ENCODE results near the gene PTCD3. TPM values are rescaled to one million over a fixed set of nuclear protein-coding genes. Genes with fewer than 3 reads are reported as not detected.

PTCD3 gene
- polyA plus RNA-seq, 2 donors = 20.1 to 21.7 TPM

GRCh38 chr2:86079981-86080911 lies 25.8 kb upstream of the PTCD3 start:
- no peaks in the 10 kb centered on the region for H3K9me3 ChIP-seq (ENCODE audit: control insufficient read depth in 2 of 2, insufficient read depth in 1 of 2, low read depth in 1 of 2, low read length in 1 of 2)
- 35 to 45% methylated on average over 14 of the region's 14 CpGs for WGBS, 2 donors
- no peaks in the 10 kb centered on the region for H3K27me3 ChIP-seq (ENCODE audit: control insufficient read depth in 1 of 2, insufficient read depth in 2 of 2, low read length in 2 of 2)
- H3K4me3 ChIP-seq (ENCODE audit: low read depth in 1 of 2, low read length in 2 of 2) = no peak overlapping the region
- H3K27ac ChIP-seq (ENCODE audit: low read depth in 2 of 2, low read length in 1 of 2) = no peak overlapping the region
- peaks cover 14 to 26% of the 10 kb centered on the region in 2 donors for H3K36me3 ChIP-seq (ENCODE audit: control insufficient read depth in 2 of 2, insufficient read depth in 2 of 2, low read length in 1 of 2)
- H3K4me1 ChIP-seq (ENCODE audit: control insufficient read depth in 2 of 2, insufficient read depth in 2 of 2, low read length in 1 of 2) = no peaks in the 10 kb centered on the region

- H3K9me3 ChIP-seq (ENCODE audit: control insufficient read depth in 2 of 2, insufficient read depth in 1 of 2, low read depth in 1 of 2, low read length in 1 of 2) = no peaks in the 10 kb centered on the region
- H3K4me3 ChIP-seq (ENCODE audit: low read depth in 1 of 2, low read length in 2 of 2) = no peak overlapping the region
- no peaks in the 10 kb centered on the region for H3K27me3 ChIP-seq (ENCODE audit: control insufficient read depth in 1 of 2, insufficient read depth in 2 of 2, low read length in 2 of 2)
- H3K36me3 ChIP-seq (ENCODE audit: control insufficient read depth in 2 of 2, insufficient read depth in 2 of 2, low read length in 1 of 2) = peaks cover 19 to 26% of the 10 kb centered on the region in 2 donors
- 83 to 91% methylated on average over 4 of the region's 4 CpGs for WGBS, 2 donors
- H3K4me1 ChIP-seq (ENCODE audit: control insufficient read depth in 2 of 2, insufficient read depth in 2 of 2, low read length in 1 of 2) = no peaks in the 10 kb centered on the region
- no peak overlapping the region for H3K27ac ChIP-seq (ENCODE audit: low read depth in 2 of 2, low read length in 1 of 2)
Observed at GRCh38 chr2:86081724-86082123, 24.3 kb upstream of the PTCD3 start.

GRCh38 chr2:86082756-86083155 lies 23.3 kb upstream of the PTCD3 start:
- Histone ChIP-seq H3K36me3 (ENCODE audit: control insufficient read depth in 2 of 2, insufficient read depth in 2 of 2, low read length in 1 of 2) (peaks cover 10 to 23% of the 10 kb centered on the region in 2 donors), H3K4me1 (ENCODE audit: control insufficient read depth in 2 of 2, insufficient read depth in 2 of 2, low read length in 1 of 2) (no peaks in the 10 kb centered on the region), H3K27ac (ENCODE audit: low read depth in 2 of 2, low read length in 1 of 2) (no peak overlapping the region), H3K9me3 (ENCODE audit: control insufficient read depth in 2 of 2, insufficient read depth in 1 of 2, low read depth in 1 of 2, low read length in 1 of 2) (no peaks in the 10 kb centered on the region), H3K4me3 (ENCODE audit: low read depth in 1 of 2, low read length in 2 of 2) (no peak overlapping the region), H3K27me3 (ENCODE audit: control insufficient read depth in 1 of 2, insufficient read depth in 2 of 2, low read length in 2 of 2) (no peaks in the 10 kb centered on the region)
- 75 to 85% methylated on average over 5 of the region's 5 CpGs for WGBS, 2 donors

- H3K4me1 ChIP-seq (ENCODE audit: control insufficient read depth in 2 of 2, insufficient read depth in 2 of 2, low read length in 1 of 2) = no peaks in the 10 kb centered on the region
- H3K36me3 ChIP-seq (ENCODE audit: control insufficient read depth in 2 of 2, insufficient read depth in 2 of 2, low read length in 1 of 2) = peaks cover 21 to 27% of the 10 kb centered on the region in 2 donors
- WGBS, 2 donors = 82 to 86% methylated on average over 14 of the region's 14 CpGs
Observed at GRCh38 chr2:86087936-86088850, 17.8 kb upstream of the PTCD3 start.

GRCh38 chr2:86094229-86094628 lies 11.8 kb upstream of the PTCD3 start:
- Histone ChIP-seq H3K9me3 (ENCODE audit: control insufficient read depth in 2 of 2, insufficient read depth in 1 of 2, low read depth in 1 of 2, low read length in 1 of 2) (no peaks in the 10 kb centered on the region), H3K27ac (ENCODE audit: low read depth in 2 of 2, low read length in 1 of 2) (no peak overlapping the region), H3K4me3 (ENCODE audit: low read depth in 1 of 2, low read length in 2 of 2) (no peak overlapping the region), H3K36me3 (ENCODE audit: control insufficient read depth in 2 of 2, insufficient read depth in 2 of 2, low read length in 1 of 2) (peaks cover 14 to 15% of the 10 kb centered on the region in 2 donors), H3K27me3 (ENCODE audit: control insufficient read depth in 1 of 2, insufficient read depth in 2 of 2, low read length in 2 of 2) (no peaks in the 10 kb centered on the region), H3K4me1 (ENCODE audit: control insufficient read depth in 2 of 2, insufficient read depth in 2 of 2, low read length in 1 of 2) (no peaks in the 10 kb centered on the region)
- WGBS, 2 donors = 70% methylated on average over 1 of the region's 1 CpG

More at GRCh38 chr2:86087936-86088850, 17.8 kb upstream of the PTCD3 start:
- Histone ChIP-seq H3K27me3 (ENCODE audit: control insufficient read depth in 1 of 2, insufficient read depth in 2 of 2, low read length in 2 of 2) (no peaks in the 10 kb centered on the region), H3K27ac (ENCODE audit: low read depth in 2 of 2, low read length in 1 of 2) (no peak overlapping the region), H3K9me3 (ENCODE audit: control insufficient read depth in 2 of 2, insufficient read depth in 1 of 2, low read depth in 1 of 2, low read length in 1 of 2) (no peaks in the 10 kb centered on the region), H3K4me3 (ENCODE audit: low read depth in 1 of 2, low read length in 2 of 2) (no peak overlapping the region)

- H3K27ac ChIP-seq (ENCODE audit: low read depth in 2 of 2, low read length in 1 of 2) = no peak overlapping the region
- no peaks in the 10 kb centered on the region for H3K27me3 ChIP-seq (ENCODE audit: control insufficient read depth in 1 of 2, insufficient read depth in 2 of 2, low read length in 2 of 2)
- peaks cover 10 to 14% of the 10 kb centered on the region in 2 donors for H3K36me3 ChIP-seq (ENCODE audit: control insufficient read depth in 2 of 2, insufficient read depth in 2 of 2, low read length in 1 of 2)
- WGBS, 2 donors = 91 to 98% methylated on average over 3 of the region's 3 CpGs
- no peak overlapping the region for H3K4me3 ChIP-seq (ENCODE audit: low read depth in 1 of 2, low read length in 2 of 2)
- H3K9me3 ChIP-seq (ENCODE audit: control insufficient read depth in 2 of 2, insufficient read depth in 1 of 2, low read depth in 1 of 2, low read length in 1 of 2) = no peaks in the 10 kb centered on the region
- no peaks in the 10 kb centered on the region for H3K4me1 ChIP-seq (ENCODE audit: control insufficient read depth in 2 of 2, insufficient read depth in 2 of 2, low read length in 1 of 2)
Observed at GRCh38 chr2:86097114-86097896, 8.7 kb upstream of the PTCD3 start.

- no peak overlapping the region for H3K27ac ChIP-seq (ENCODE audit: low read depth in 2 of 2, low read length in 1 of 2)
- H3K4me1 ChIP-seq (ENCODE audit: control insufficient read depth in 2 of 2, insufficient read depth in 2 of 2, low read length in 1 of 2) = no peaks in the 10 kb centered on the region
- H3K9me3 ChIP-seq (ENCODE audit: control insufficient read depth in 2 of 2, insufficient read depth in 1 of 2, low read depth in 1 of 2, low read length in 1 of 2) = no peaks in the 10 kb centered on the region
- H3K4me3 ChIP-seq (ENCODE audit: low read depth in 1 of 2, low read length in 2 of 2) = no peak overlapping the region
- peaks cover 12 to 14% of the 10 kb centered on the region in 2 donors for H3K36me3 ChIP-seq (ENCODE audit: control insufficient read depth in 2 of 2, insufficient read depth in 2 of 2, low read length in 1 of 2)
- no peaks in the 10 kb centered on the region for H3K27me3 ChIP-seq (ENCODE audit: control insufficient read depth in 1 of 2, insufficient read depth in 2 of 2, low read length in 2 of 2)
- 95 to 97% methylated on average over 1 of the region's 1 CpG for WGBS, 2 donors
Observed at GRCh38 chr2:86097913-86098312, 8.1 kb upstream of the PTCD3 start.

GRCh38 chr2:86102157-86102556 lies 3.9 kb upstream of the PTCD3 start:
- Histone ChIP-seq H3K4me1 (ENCODE audit: control insufficient read depth in 2 of 2, insufficient read depth in 2 of 2, low read length in 1 of 2) (no peaks in the 10 kb centered on the region), H3K27ac (ENCODE audit: low read depth in 2 of 2, low read length in 1 of 2) (no peak overlapping the region), H3K27me3 (ENCODE audit: control insufficient read depth in 1 of 2, insufficient read depth in 2 of 2, low read length in 2 of 2) (no peaks in the 10 kb centered on the region), H3K9me3 (ENCODE audit: control insufficient read depth in 2 of 2, insufficient read depth in 1 of 2, low read depth in 1 of 2, low read length in 1 of 2) (no peaks in the 10 kb centered on the region), H3K4me3 (ENCODE audit: low read depth in 1 of 2, low read length in 2 of 2) (no peak overlapping the region), H3K36me3 (ENCODE audit: control insufficient read depth in 2 of 2, insufficient read depth in 2 of 2, low read length in 1 of 2) (peaks cover 9% of the 10 kb centered on the region in 2 donors)
